Measurements from ENCODE around the gene RNF144A.

RNF144A gene

DNA sequence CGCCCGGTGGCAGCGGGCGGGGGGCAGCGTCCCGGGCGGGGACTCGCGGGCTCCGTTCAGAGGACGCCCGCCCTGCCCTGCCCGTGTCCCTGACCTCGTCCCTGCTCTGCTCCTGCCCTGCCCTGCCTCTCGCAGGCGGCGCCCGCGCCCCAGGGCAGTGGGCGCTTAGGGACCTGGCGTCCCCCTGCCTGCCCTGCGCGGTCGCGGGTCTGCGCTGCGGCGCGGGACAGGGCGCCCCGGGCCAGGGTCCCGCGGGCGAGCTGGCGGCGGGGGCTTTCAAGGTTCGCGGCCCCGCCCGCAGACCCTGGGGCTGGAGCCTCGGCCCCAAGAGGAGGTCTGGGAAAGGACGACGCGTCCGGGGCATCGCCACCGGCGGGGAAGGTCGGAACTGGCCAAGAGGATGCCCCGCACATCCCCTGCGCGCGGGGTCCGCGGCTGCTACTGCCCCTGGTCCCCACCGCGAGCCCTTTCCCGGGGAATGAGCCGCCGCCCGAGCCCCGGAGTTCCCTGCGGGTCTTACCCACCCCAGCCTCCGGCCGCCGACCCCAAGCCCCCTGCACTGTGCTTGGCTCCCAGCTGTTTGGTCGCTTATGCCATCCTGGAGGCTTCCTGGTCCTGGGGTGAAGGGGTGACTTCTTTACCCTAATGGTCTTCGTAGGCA lies 679 bp downstream of the RNF144A start:
- H3K27ac ChIP-seq = peak overlapping the region; percentile 87
- H3K36me3 ChIP-seq = no peaks in the 10 kb centered on the region
- H3K9ac ChIP-seq = peak overlapping the region; percentile 90
- no peaks in the 10 kb centered on the region for H3K9me3 ChIP-seq
- H3K4me2 ChIP-seq = peak overlapping the region; percentile 98
- no peak for TF ChIP-seq Cebpa-rat (IDR thresholded peaks at IDR 0.05)
- peaks cover 49% of the 10 kb centered on the region for H3K4me1 ChIP-seq
- peaks cover 26% of the 10 kb centered on the region; the same call in 1 of the 2 replicates for H4K20me1 ChIP-seq
- peak overlapping the region; percentile 96 for H3K4me3 ChIP-seq
- no peaks in the 10 kb centered on the region for H3K27me3 ChIP-seq

DNA sequence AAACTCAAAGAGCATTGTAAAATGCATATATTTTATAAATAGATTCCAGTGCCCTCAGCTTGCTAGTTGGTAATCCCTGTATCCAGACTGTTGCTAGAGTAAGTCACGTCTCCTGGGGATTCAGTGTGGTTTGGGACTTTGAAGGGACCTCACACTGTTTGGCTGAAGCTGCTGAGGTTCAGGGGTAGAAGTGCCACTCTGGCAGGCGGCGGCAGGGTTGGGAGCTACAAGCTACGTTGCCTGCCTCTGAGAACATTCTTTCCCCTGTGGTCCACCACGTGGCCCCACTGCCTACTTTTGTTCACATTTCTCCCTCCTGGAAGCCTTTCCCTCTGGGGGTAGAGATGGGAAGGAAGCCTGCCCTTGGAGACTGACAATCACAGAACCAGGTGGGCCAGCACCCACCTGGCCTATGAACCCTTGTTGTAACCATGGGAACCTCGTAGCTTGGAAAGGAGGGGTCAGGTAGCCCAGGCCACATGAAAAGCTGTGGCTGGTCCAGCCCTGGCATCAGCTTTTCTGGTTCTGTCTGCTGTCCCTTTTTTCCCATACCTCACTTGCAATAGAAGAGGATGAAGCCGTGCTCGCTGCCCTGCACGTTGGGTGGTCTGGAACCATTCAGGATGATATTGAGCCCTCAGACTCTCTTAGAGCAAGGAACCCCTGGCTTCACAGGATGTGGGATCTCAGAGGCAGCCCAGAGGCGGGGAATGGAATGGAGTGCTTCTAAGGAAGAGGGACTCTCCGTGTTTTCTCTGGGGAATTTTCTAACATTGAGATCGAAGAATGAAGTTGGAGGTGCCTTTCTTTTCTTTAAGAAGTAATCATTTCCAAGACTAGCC lies 2.9 kb downstream of the RNF144A start:
- Histone ChIP-seq H3K27ac (no peak overlapping the region), H3K4me3 (no peak overlapping the region)
- TF ChIP-seq Cebpa-rat (IDR thresholded peaks at IDR 0.05) = no peak

DNA sequence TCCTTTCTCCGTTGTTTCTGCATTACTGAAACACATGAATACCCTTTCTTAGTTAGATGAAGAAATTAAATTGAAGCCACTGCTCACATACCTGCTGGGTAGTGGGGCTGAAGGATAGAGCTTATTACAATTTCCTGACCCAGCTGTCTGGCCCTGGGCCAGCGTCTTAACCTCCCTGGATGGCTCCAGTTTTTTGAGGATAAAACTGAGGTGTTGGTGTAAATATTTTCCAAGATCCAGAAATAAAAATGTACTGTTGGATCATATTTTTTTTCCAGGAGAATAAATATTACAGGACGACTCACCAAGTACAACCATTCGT lies 3.5 kb downstream of the RNF144A start:
- Histone ChIP-seq H3K9me3 (no peaks in the 10 kb centered on the region), H3K4me3 (no peak overlapping the region), H3K4me1 (peaks cover 76% of the 10 kb centered on the region), H3K4me2 (peak overlapping the region; percentile 98; the same call in 1 of the 2 replicates), H4K20me1 (peaks cover 42% of the 10 kb centered on the region), H3K27ac (no peak overlapping the region), H3K36me3 (no peaks in the 10 kb centered on the region), H3K27me3 (no peaks in the 10 kb centered on the region), H3K9ac (no peak overlapping the region)
- no peak for TF ChIP-seq Cebpa-rat (IDR thresholded peaks at IDR 0.05)

More for the DNA sequence above, 2.9 kb downstream of the RNF144A start:
- H3K27me3 ChIP-seq = no peaks in the 10 kb centered on the region
- peaks cover 70% of the 10 kb centered on the region for H3K4me1 ChIP-seq
- no peaks in the 10 kb centered on the region for H3K36me3 ChIP-seq
- no peak overlapping the region for H3K9ac ChIP-seq
- no peaks in the 10 kb centered on the region for H3K9me3 ChIP-seq
- peak overlapping the region; percentile 98 for H3K4me2 ChIP-seq
- peaks cover 37% of the 10 kb centered on the region for H4K20me1 ChIP-seq

DNA sequence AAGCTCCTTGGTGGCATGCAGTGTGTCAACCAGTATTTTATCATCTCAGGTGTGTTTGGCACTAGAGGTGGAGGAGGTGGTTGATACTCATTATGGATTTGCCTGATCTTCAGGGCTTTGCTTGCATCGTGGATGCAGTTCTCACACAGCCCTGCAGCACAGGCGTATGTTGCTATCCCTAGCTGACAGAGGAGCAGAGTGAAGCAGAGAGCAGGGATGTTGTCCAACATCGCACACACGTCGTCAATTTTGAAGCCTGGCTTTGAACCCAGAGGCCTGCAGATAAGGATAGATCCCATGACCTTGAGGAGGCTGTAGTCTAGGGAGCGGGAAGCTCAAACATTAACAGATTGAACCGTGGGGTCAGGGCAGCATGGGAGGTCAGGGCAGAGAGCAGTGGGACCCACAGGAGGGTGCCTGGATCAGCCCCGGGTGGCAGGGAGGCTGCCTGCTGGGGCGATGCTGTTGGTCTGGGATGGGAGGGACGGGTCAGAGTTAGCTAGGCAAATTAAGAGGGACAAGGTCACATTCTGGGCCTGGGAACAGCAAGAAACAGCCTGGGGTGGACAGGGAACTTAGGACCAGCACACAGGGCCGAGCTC lies 4.2 kb downstream of the RNF144A start:
- H3K27me3 ChIP-seq = no peaks in the 10 kb centered on the region
- no peaks in the 10 kb centered on the region for H3K36me3 ChIP-seq
- H4K20me1 ChIP-seq = peaks cover 42% of the 10 kb centered on the region
- no peak overlapping the region for H3K9ac ChIP-seq
- H3K4me2 ChIP-seq = no peak overlapping the region
- no peak overlapping the region for H3K4me3 ChIP-seq
- peaks cover 83% of the 10 kb centered on the region for H3K4me1 ChIP-seq
- TF ChIP-seq Cebpa-rat (IDR thresholded peaks at IDR 0.05) = no peak
- no peaks in the 10 kb centered on the region for H3K9me3 ChIP-seq
- H3K27ac ChIP-seq = no peak overlapping the region

DNA sequence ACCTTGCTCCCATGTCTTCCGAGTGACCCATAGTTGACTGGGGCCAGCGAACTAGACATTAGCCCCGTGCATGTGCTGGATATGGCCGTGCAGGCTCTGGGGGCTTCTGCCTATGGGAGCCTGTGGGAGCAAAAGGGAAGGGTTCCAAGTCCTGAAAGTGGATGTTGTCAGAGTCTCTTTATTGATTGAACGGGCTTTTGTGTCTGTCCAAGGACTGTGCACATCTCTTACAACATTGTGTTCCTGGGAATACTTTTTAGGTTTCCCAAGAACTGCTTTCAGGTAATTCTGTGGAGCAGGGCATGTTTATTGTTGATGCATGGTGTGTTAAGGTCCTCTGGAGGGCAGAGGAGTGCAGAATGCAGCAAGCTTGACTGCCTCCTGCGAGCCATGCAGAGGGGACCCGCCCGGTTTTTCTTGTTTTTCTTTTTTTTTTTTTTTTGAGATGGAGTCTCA lies 5.0 kb downstream of the RNF144A start:
- TF ChIP-seq Cebpa-rat (IDR thresholded peaks at IDR 0.05) = no peak
- peaks cover 42% of the 10 kb centered on the region for H4K20me1 ChIP-seq
- peak overlapping the region; percentile 14; the same call in 1 of the 2 replicates for H3K4me2 ChIP-seq
- peaks cover under 1% of the 10 kb centered on the region; the same call in 1 of the 2 replicates for H3K9me3 ChIP-seq
- peaks cover 3% of the 10 kb centered on the region; the same call in 1 of the 2 replicates for H3K36me3 ChIP-seq
- H3K4me3 ChIP-seq = no peak overlapping the region
- peaks cover 86% of the 10 kb centered on the region for H3K4me1 ChIP-seq
- no peak overlapping the region for H3K27ac ChIP-seq
- no peak overlapping the region for H3K9ac ChIP-seq
- no peaks in the 10 kb centered on the region for H3K27me3 ChIP-seq

DNA sequence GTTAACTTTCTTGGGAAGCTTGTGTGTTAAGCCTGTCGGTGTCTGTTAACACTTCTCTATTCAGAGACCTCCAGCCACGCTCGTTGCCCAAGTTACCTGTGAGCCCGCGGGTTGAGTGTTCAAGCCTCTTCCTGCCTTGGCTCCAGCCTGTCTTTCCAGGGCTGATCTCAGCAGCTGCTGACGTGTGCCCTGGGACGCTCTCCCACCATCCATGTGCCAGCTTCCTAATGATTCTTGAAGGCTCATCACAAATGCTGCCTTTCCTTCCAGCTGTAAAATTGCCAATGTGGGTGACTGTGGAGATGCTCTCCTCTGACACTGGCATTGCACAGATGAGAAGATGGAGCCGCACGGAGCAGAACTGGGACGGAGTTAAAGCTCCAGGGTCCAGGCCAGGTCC lies 6.1 kb downstream of the RNF144A start:
- peaks cover 12% of the 10 kb centered on the region for H3K36me3 ChIP-seq
- H3K9me3 ChIP-seq = peaks cover 12% of the 10 kb centered on the region; the same call in 1 of the 2 replicates
- no peak overlapping the region for H3K4me2 ChIP-seq

DNA sequence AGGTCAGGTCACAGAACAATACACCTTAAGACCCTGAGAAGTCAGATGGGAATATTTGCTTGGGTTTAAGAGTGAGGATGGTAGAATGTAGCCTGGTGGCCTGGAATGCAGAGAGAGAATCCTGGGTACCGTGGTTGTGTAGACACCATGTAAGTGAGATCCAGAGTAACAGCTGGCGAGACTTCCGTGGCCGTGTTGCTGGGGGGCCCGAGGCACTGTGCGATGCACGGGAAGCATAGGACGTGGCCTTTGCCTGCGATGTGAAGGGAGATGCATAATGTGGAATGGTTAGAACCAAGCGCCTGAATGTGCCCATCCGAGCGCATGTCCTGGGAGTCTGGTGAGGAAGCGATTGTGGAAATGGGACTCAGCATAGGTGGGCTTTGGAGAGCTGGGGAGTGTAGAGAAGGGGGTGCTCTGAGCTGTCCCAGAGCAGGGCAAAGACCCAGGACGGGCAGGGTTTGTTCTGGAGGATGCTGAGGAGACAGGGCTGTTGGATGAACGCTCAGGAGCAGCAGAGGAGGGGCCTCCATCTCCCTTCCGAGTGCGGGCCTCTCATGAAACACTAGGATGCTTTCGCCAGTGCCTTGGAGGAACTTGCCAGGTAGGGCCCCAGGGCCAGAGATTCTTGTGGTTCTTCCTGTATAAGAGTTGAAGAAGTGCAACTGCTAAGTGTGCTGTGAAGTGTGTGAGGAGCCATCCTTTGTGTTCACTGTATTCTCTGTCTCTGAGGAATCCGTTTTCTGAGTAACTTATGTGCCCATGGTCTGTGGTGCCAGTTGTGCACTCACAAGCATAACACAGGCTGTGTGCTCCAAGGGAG lies 7.1 kb downstream of the RNF144A start:
- peaks cover 37% of the 10 kb centered on the region for H4K20me1 ChIP-seq
- no peak for TF ChIP-seq Cebpa-rat (IDR thresholded peaks at IDR 0.05)
- H3K36me3 ChIP-seq = peaks cover 16% of the 10 kb centered on the region

More for the DNA sequence above, 6.1 kb downstream of the RNF144A start:
- Histone ChIP-seq H3K4me1 (peaks cover 89% of the 10 kb centered on the region), H3K27me3 (no peaks in the 10 kb centered on the region), H3K27ac (no peak overlapping the region), H3K4me3 (no peak overlapping the region), H4K20me1 (peaks cover 42% of the 10 kb centered on the region), H3K9ac (no peak overlapping the region)
- no peak for TF ChIP-seq Cebpa-rat (IDR thresholded peaks at IDR 0.05)

DNA sequence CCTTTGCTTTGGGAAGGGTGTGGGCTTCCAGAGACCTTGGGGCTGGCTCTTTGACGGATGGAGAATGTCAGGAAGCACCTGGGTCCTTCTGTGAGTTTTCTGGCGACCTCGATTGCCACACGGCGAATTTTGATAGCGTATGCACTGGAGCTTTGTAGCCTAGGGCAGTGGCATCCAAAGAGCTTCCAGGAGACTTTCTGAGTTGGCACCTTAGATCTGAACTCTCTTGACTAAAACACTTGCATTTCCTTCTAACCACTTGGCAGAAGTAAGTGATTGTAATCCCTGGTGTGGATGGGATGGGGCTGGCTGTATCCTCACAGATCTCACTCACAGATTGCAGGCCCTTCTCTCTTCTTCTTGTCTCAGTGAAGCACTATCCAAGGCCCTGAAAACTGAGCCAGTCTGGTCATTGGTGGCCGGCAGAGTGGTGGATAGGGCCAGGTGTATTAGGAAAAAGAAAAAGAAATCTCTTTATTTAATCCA lies 7.8 kb downstream of the RNF144A start:
- Histone ChIP-seq H4K20me1 (peaks cover 34% of the 10 kb centered on the region), H3K4me3 (no peak overlapping the region), H3K27me3 (no peaks in the 10 kb centered on the region), H3K9ac (peak overlapping the region; percentile 4; the same call in 1 of the 2 replicates), H3K9me3 (peaks cover 16% of the 10 kb centered on the region; the same call in 1 of the 2 replicates), H3K4me2 (peak overlapping the region; percentile 72), H3K36me3 (peaks cover 16% of the 10 kb centered on the region), H3K27ac (peak overlapping the region; percentile 21; the same call in 1 of the 2 replicates), H3K4me1 (peaks cover 90% of the 10 kb centered on the region)
- TF ChIP-seq Cebpa-rat (IDR thresholded peaks at IDR 0.05) = no peak

More for the DNA sequence above, 7.1 kb downstream of the RNF144A start:
- Histone ChIP-seq H3K4me3 (no peak overlapping the region), H3K4me2 (peak overlapping the region; percentile 72), H3K27ac (peak overlapping the region; percentile 21; the same call in 1 of the 2 replicates), H3K4me1 (peaks cover 90% of the 10 kb centered on the region), H3K9me3 (peaks cover 16% of the 10 kb centered on the region; the same call in 1 of the 2 replicates), H3K9ac (peak overlapping the region; percentile 4; the same call in 1 of the 2 replicates), H3K27me3 (no peaks in the 10 kb centered on the region)
